ENCODE data around the gene CNDP2.
"Not testable (repeated sequence)": the region's sequence is repeated elsewhere in the genome, so short reads cannot be mapped to it uniquely, and the experiment has no call there.

The CNDP2 gene

GRCh38 chr18:74539289-74539688 is 43.1 kb downstream of the CNDP2 start:
- DNase-seq (ENCODE audit: low read depth): no peak

- no peak for DNase-seq (ENCODE audit: low read depth)
Observed at GRCh38 chr18:74540652-74541421, 44.7 kb downstream of the CNDP2 start.

- DNase-seq (ENCODE audit: low read depth): no peak
Observed at GRCh38 chr18:74541703-74542555, 45.8 kb downstream of the CNDP2 start.

- no peak for DNase-seq (ENCODE audit: low read depth)
Observed at GRCh38 chr18:74544898-74545297, 48.7 kb downstream of the CNDP2 start.

DNA sequence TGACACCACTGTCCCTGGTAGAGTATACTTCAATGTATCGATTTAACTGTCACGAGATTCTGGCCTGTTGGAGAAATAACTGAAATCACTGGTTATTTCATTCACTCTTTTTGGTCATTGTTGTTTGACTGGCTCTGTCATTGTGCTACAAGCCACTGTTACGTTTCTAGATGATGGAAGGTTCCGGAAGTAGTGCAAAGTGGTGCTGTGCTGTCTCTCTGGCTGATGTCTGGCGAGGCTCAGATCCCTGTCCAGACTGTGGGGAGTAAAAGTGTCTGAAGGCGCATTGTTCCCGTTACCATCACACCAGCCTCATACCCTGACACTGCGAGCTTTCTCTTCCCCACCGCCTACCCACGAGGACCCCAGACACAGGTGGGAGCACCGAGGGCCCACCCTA is 49.8 kb downstream of the CNDP2 start:
- DNase-seq (ENCODE audit: low read depth): no peak

GRCh38 chr18:74546751-74547530 is 50.8 kb downstream of the CNDP2 start:
- DNase-seq (ENCODE audit: low read depth): peak; percentile 18

DNA sequence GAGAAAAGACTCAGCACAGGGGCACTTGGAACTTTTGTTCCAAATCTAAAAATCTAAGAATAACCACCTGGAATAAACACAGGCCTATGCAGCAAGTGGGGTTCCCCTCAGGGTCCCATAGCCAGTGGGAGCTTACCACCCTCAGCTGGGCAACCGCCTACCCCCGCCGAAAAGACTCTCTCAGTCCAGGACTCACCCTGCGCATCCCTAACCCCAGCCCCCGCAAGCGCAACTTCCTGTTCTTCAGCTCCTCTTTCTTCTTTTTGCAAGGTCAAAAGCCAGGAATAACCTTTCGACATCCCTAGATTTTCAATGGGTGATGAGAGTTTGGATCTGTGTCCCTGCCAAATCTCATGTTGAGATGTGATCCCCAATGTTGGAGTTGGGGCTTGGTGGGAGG is 51.7 kb downstream of the CNDP2 start:
- no peak for DNase-seq (ENCODE audit: low read depth)

DNA sequence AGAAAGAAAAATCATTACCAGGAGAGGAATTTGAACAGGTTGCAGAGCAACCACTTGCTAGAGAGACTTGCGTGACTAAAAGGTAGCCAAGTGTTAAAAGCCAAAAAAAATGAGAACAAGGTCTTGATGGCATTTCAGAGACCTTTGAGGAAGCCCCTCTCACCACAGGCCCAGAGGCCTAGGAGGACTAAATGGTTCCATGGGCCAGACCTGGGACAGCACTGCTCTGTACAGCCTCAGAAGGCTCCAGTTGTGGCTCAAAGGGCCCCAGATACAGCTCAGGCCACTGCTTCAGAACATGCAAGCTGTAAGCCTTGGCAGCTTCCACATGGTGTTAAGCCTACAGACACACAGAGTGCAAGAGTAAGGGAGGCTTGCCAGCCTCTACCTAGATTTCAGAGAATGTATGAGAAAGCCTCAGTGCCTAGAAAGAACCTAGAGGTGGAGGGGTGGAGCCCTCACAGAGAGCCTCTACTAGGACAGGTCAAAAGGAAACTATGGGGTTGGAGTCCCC is 53.5 kb downstream of the CNDP2 start:
- no peak for DNase-seq (ENCODE audit: low read depth)

- no peak for DNase-seq (ENCODE audit: low read depth)
Observed at GRCh38 chr18:74550886-74551285, 54.7 kb downstream of the CNDP2 start.

GRCh38 chr18:74551452-74551851 is 55.3 kb downstream of the CNDP2 start:
- no peak for DNase-seq (ENCODE audit: low read depth)

DNA sequence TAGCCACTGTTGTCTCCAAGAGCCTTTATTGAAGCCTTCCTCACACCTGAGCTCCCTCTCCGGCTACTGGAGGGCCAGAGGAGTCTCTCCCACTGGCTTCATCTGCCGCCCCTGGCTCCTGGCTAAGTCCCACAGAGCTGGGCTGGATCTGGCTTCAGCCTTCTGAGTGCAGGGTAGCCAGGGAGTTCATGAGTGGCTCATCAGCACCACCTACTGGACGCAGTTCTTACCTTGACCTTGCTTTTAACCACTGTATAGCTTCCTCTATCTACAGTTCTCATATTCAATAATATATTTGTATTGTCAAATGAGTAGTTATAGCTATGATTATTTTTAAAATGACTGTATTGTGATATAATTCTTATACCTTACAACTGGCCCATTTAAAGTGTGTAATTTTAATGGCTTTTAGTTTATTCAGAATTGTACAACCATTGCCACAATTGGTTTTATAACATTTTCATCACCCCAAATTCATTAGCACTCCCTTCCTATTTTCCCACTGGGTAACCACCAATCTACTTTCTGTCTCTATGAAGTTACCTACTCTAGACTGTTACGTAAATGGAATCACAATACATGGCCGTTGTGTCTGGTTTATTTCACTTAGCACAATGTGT is 55.9 kb downstream of the CNDP2 start:
- DNase-seq (ENCODE audit: low read depth): peak; percentile 78

GRCh38 chr18:74556126-74556525 is 60.0 kb downstream of the CNDP2 start:
- no peak for DNase-seq (ENCODE audit: low read depth)

DNA sequence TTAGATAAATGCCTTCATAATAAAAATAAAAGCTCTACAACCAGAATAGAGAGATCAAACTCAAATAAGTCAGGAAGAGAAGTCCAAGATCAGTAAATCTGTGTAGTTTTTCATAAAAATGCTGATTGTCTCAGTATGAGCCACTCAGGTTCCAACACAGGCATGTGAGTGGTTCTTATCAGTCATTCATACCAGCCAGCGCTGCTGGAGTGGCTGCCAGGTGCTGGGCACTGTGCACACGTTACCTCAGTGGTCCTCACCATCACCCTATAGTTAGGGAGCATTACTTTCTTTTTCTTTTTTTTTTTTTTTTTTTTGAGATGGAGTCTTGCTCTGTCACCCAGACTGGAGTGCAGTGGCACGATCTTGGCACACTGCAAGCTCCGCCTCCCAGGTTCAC is 61.9 kb downstream of the CNDP2 start:
- no peak for DNase-seq (ENCODE audit: low read depth)

GRCh38 chr18:74562131-74562730 is 66.1 kb downstream of the CNDP2 start:
- DNase-seq (ENCODE audit: low read depth): no peak

DNA sequence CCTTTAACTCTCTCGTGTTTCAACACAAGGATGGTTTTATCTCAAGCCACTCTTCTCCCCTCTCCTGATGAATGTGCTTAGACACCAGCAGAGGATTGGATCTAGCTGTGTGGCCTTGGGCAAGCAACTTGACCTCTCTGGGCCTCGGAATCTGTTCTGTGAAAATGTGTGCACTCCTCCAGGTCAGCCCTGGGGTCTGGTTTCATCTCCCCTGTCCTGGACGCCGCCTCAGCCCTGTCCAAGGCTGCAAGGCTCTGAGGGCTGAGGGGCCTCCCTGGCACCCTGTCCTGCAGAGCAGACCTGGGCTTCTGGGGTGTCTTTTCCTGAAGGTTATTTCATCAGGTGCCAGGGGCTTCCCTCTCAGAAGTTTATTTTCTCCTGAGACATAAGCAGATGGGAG is 66.6 kb downstream of the CNDP2 start:
- DNase-seq (ENCODE audit: low read depth): no peak

DNA sequence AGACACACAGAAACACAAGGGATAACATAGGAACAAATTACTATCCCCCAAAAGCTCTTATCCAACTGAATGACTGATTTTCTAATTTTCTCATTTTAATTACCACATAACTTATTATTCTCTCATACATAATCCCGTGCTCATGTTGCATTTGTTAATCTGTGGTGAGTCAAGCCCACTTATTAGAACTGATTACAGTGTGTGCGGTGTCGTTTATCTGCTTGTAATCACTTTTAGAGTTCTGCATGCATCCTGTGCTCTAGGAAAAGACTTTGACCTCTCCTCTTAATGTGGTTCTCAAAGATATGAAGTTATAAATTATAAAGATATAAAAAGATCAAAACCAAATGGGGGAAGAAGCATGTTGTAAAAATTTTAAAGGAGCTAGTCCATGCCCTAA is 67.8 kb downstream of the CNDP2 start:
- no peak for DNase-seq (ENCODE audit: low read depth)

- DNase-seq (ENCODE audit: low read depth): not testable (repeated sequence)
Observed at GRCh38 chr18:74565164-74565563, 69.0 kb downstream of the CNDP2 start.

DNA sequence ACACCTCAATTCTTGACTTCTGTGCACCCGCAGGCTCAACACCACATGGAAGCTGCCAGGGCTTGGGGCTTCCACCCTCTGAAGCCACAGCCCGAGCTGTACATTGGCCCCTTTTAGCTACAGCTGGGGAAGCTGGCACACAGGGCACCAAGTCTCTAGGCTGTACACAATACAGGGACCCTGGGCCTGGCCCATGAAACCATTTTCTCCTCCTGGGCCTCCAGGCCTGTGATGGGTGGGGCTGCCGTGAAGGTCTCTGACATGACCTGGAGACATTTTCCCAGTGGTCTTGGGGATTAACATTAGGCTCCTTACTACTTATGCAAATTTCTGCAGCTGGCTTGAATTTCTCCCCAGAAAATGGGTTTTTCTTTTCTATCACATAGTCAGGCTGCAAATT is 69.8 kb downstream of the CNDP2 start:
- not testable (repeated sequence) for DNase-seq (ENCODE audit: low read depth)

GRCh38 chr18:74567822-74568221 is 71.7 kb downstream of the CNDP2 start:
- DNase-seq (ENCODE audit: low read depth): no peak

- DNase-seq (ENCODE audit: low read depth): no peak
Observed at GRCh38 chr18:74569401-74569800, 73.2 kb downstream of the CNDP2 start.

DNA sequence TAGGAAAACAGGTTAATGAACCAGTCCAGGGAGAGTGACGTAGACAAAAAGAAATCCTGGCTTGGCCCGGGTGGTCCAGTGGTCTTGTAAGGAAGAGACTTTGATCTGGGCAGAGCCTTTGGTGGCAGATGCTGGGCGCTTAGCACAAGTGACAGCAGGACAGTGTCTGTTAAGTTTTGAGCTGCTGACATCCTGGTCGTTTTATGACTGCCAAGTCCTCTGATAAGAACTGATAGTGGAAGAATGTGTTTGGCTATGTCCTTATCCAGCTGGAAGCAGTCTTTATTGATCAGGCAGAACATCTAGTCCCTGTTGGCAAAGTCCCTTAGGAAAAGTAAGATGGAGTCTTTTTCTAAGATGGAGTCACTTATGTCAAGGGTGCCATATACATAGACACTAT is 74.1 kb downstream of the CNDP2 start:
- no peak for DNase-seq (ENCODE audit: low read depth)

All from fibroblast of the conjunctiva (primary cell).